GM12874 (cell line): Measurements from ENCODE around the gene OR4D5.

Source experiments
- TF ChIP-seq, protein P1 (sequence below): IDR thresholded peaks from 2 replicates; pipeline ENCODE4 v1.5.1; 2011; ENCODE audit warnings: low read depth, mild to moderate bottlenecking, control low read depth, low read length, moderate library complexity; ENCODE audit not compliant: insufficient read depth

Gene OR4D5

DNA sequence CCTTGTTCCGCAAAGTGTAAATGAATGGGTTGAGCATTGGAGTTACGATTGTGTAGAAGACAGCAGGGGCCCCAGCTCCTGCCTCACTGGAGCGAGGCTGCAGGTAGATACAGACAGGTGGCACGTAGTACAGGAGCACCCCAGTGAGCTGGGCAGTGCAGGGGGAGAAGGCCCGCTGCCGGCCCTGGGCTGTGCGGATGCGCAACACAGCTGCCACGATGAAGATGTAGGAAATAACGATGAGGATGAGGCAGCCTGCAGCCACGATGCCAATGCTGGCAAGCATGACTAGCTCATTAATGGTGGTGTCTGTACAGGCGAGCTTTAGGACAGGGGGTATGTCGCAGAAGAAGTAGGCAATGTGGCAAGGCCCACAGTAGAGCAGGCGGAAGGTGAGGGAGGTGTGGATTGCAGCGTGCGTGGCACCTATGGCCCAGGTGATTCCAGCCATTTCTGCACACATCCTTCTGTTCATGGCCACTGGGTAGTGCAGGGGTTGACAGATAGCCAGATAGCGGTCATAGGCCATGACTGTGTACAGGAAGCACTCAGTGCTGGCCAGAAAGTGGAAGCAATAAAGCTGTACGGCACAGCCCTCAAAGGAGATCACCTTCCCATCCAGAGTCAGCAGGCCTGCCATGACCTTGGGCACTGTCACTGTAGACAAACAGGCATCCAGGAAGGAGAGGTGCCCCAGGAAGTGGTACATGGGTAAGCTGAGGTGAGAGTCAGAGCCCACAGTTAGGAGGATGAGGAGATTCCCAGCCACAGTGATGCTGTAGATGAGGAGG lies 37.5 kb downstream of the OR4D5 start:
- TF ChIP-seq, protein P1, sequence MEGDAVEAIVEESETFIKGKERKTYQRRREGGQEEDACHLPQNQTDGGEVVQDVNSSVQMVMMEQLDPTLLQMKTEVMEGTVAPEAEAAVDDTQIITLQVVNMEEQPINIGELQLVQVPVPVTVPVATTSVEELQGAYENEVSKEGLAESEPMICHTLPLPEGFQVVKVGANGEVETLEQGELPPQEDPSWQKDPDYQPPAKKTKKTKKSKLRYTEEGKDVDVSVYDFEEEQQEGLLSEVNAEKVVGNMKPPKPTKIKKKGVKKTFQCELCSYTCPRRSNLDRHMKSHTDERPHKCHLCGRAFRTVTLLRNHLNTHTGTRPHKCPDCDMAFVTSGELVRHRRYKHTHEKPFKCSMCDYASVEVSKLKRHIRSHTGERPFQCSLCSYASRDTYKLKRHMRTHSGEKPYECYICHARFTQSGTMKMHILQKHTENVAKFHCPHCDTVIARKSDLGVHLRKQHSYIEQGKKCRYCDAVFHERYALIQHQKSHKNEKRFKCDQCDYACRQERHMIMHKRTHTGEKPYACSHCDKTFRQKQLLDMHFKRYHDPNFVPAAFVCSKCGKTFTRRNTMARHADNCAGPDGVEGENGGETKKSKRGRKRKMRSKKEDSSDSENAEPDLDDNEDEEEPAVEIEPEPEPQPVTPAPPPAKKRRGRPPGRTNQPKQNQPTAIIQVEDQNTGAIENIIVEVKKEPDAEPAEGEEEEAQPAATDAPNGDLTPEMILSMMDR: no peak

DNA sequence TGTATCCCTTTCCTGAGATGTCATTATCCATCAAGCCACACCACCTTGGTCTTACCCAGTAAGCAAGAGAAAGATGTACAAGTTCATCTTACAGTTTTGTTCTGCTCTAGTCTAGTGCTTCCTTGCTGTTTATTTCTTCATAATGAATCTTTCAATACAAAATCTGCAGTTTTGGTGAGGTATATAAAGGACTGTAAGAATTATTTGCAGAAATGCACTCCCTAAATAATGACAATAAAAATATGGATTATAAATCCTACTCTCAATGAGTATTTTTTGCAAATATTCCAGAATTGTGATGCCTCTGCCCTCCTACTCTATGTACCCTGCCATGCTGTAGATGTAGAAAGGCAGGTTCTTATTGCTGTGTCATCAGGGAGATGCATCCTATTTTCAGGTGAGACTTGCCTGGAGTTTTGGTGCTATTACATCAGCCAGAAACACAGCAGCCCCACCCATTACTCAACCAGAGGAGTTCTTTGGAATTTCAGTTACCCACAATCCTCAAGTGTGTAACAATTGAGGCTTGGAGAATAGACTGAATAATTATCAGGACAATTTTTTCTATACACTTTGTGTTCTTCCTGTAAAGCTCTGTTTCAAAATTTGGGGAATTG lies 38.4 kb downstream of the OR4D5 start, which contains the start of gene OR10S1:
OR10S1 (minus strand) TSS at position 51 of the 617 bp plus-strand sequence. CDS start 117 bp downstream, outside the sequence.
- TF ChIP-seq, protein P1: no peak

DNA sequence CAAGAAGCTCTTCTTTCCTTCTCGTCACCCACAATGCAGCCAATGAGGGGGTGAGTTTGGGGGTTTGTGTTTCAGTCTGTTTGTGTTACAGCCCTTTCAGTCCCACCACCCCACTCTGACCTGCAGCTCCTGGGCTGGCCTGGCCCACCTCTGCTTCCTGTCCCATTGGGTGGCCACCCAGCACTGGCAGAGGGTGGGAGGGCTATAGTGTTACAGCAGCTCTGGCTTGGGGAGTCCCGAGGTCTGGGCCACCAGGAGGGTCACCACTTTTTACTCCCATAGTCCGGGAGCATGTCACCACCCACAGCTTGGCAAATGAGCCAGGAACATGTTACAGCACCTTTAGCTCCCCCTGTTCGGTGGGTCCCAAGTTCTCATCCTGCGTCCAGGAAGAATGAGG lies 39.9 kb downstream of the OR4D5 start:
- TF ChIP-seq, protein P1: no peak
